Frontal cortex (tissue), 4 donors: ENCODE results near the gene ACTR8. TPM values are rescaled to one million over a fixed set of nuclear protein-coding genes. Genes with fewer than 3 reads are reported as not detected.
A peak's percentile ranks its signal among the peaks of the same experiment; 100 is the strongest.

Experiments used
- DNase-seq, 2 donors: peaks; one replicate each; pipeline ENCODE4 v3.0.0; 2012; ENCODE audit warnings: low spot score in 2 of 2
- FAIRE-seq: peaks from 2 replicates; lab custom pipeline; 2012; peaks lifted over from hg19 to GRCh38; lab: Jason Lieb, UNC
- total RNA-seq: library from RNA; depleted of rRNA; stranded (reverse); fragments of >200 nt; gene quantifications from one replicate; pipeline ENCODE4 v1.2.3, GENCODE V29; 2014
- donor health status: control.
- donor health status: control.
- donor health status: control.

ACTR8 gene
- total RNA-seq, 1 donor from 2014 or later = 57.5 TPM

GRCh38 chr3:53865732-53866499 is 16.0 kb downstream of the ACTR8 start:
- FAIRE-seq (no peak), DNase-seq (no peak)

- FAIRE-seq (no peak), DNase-seq (no peak)
These were observed 18.8 kb downstream of the ACTR8 start for GRCh38 chr3:53863145-53863544.

GRCh38 chr3:53862241-53862640 is 19.7 kb downstream of the ACTR8 start:
- FAIRE-seq (no peak), DNase-seq (no peak)

GRCh38 chr3:53860196-53860595 is 21.8 kb downstream of the ACTR8 start:
- no peak for DNase-seq
- no peak for FAIRE-seq

- FAIRE-seq = no peak
- DNase-seq = no peak
These were observed 22.8 kb downstream of the ACTR8 start for GRCh38 chr3:53859178-53859577.

- FAIRE-seq (no peak), DNase-seq (no peak)
These were observed 23.7 kb downstream of the ACTR8 start for GRCh38 chr3:53858096-53858741.

GRCh38 chr3:53856964-53857363 is 25.0 kb downstream of the ACTR8 start:
- DNase-seq = no peak
- FAIRE-seq = no peak

- FAIRE-seq = no peak
- DNase-seq = no peak
These were observed 31.1 kb downstream of the ACTR8 start for GRCh38 chr3:53850895-53851294.

GRCh38 chr3:53849916-53850315 is 32.0 kb downstream of the ACTR8 start:
- DNase-seq = no peak
- FAIRE-seq = no peak

- FAIRE-seq (no peak), DNase-seq (no peak)
These were observed 35.1 kb downstream of the ACTR8 start for GRCh38 chr3:53846851-53847155.

GRCh38 chr3:53846134-53846850 is 35.7 kb downstream of the ACTR8 start, which contains the start of the genes CHDH and IL17RB:
Gene CHDH, minus strand, starts transcription at chr3:53846419. Its CDS starts 22,411 bp downstream, at chr3:53824008.
Gene IL17RB, plus strand, starts transcription at chr3:53846568. Its CDS starts 21 bp downstream, at chr3:53846589.
- FAIRE-seq = no peak

GRCh38 chr3:53845881-53846133 is 36.1 kb downstream of the ACTR8 start:
- FAIRE-seq (no peak), DNase-seq (peak in 1 of 2 donors; percentile 25)

More at GRCh38 chr3:53846134-53846850, 35.7 kb downstream of the ACTR8 start, which contains the start of the genes CHDH and IL17RB:
- DNase-seq = peak; percentile 84 to 86

GRCh38 chr3:53845103-53845880 is 36.7 kb downstream of the ACTR8 start:
- peak; percentile 55 to 66 for DNase-seq
- FAIRE-seq = no peak

- FAIRE-seq = no peak
- no peak for DNase-seq
These were observed 37.5 kb downstream of the ACTR8 start for GRCh38 chr3:53844262-53845102.

- DNase-seq (no peak), FAIRE-seq (no peak)
These were observed 38.5 kb downstream of the ACTR8 start for GRCh38 chr3:53843195-53844177.

GRCh38 chr3:53842436-53843194 is 39.3 kb downstream of the ACTR8 start:
- peak; percentile 15 for FAIRE-seq

GRCh38 chr3:53841296-53841695 is 40.7 kb downstream of the ACTR8 start:
- FAIRE-seq (no peak), DNase-seq (no peak)

More at GRCh38 chr3:53842436-53843194, 39.3 kb downstream of the ACTR8 start:
- DNase-seq = peak; percentile 57 to 63
